ENCODE measurements around the gene RALGPS1. TPM values are rescaled to one million over a fixed set of nuclear protein-coding genes. Genes with fewer than 3 reads are reported as not detected.

RALGPS1 gene
- total RNA-seq, 4 donors from 2014 or later, result 7.3 to 22.4 (median 15.4) TPM

DNA sequence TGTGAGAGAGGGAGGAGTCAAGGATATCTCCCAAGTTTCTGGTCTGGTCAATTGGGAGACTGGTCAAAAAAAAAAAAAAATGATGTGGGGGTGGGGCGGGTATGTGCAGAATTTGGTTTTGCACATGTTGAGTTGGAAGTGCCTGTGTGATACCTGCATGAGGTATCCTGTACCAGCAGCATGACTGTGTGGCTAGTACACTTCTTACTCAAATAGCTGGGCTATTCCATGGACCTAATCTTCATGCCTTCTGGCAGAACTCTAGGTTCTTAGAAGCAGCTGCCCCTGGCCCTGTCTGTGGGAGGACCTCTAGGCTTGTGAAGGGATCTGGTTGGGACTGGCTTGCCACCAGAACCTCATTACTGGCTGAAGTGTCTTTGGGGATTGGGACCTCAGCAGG is 93.5 kb downstream of the RALGPS1 start:
- H3K4me3 ChIP-seq (ENCODE audit: low read depth, poor library complexity, severe bottlenecking), result no peak overlapping the region
- intact Hi-C loops (cut with DNase I; ENCODE audit: low total_unique reads), result no loop called here
- DNase-seq (ENCODE audit: low spot score in 2 of 2), result no peak
- TF ChIP-seq POLR2A (IDR thresholded peaks at IDR 0.05), result no peak
- TF ChIP-seq, protein P1, sequence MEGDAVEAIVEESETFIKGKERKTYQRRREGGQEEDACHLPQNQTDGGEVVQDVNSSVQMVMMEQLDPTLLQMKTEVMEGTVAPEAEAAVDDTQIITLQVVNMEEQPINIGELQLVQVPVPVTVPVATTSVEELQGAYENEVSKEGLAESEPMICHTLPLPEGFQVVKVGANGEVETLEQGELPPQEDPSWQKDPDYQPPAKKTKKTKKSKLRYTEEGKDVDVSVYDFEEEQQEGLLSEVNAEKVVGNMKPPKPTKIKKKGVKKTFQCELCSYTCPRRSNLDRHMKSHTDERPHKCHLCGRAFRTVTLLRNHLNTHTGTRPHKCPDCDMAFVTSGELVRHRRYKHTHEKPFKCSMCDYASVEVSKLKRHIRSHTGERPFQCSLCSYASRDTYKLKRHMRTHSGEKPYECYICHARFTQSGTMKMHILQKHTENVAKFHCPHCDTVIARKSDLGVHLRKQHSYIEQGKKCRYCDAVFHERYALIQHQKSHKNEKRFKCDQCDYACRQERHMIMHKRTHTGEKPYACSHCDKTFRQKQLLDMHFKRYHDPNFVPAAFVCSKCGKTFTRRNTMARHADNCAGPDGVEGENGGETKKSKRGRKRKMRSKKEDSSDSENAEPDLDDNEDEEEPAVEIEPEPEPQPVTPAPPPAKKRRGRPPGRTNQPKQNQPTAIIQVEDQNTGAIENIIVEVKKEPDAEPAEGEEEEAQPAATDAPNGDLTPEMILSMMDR (IDR thresholded peaks at IDR 0.05), result no peak
- 95 to 100% methylated on average over 1 of the region's 1 CpG for WGBS, 2 donors

DNA sequence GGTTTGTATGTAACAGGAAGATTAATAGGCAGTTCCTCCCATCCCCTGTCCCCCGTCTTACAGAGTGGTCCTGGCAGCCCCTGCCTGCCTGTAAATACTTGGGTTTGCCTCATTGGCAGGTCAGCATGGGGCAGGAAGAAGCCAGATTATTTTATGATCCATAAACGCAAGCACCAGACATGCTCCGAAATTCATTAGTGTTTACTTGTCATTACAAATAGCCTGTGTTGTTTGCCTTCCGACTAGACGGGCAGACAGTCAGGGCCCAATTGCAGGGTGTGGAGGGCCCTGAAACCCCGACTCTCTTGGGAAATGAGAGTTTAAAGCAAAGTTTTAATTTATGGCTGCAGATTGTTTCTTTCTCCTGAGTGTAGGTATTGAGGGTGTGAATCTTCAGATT is 97.2 kb downstream of the RALGPS1 start:
- intact Hi-C loops (cut with DNase I; ENCODE audit: low total_unique reads), result no loop called here
- H3K4me3 ChIP-seq (ENCODE audit: low read depth, poor library complexity, severe bottlenecking), result no peak overlapping the region
- WGBS, 2 donors, result 60 to 75% methylated on average over 6 of the region's 6 CpGs
- no peak for DNase-seq (ENCODE audit: low spot score in 2 of 2)
- TF ChIP-seq, protein P1 (IDR thresholded peaks at IDR 0.05), result no peak
- TF ChIP-seq POLR2A (IDR thresholded peaks at IDR 0.05), result no peak

DNA sequence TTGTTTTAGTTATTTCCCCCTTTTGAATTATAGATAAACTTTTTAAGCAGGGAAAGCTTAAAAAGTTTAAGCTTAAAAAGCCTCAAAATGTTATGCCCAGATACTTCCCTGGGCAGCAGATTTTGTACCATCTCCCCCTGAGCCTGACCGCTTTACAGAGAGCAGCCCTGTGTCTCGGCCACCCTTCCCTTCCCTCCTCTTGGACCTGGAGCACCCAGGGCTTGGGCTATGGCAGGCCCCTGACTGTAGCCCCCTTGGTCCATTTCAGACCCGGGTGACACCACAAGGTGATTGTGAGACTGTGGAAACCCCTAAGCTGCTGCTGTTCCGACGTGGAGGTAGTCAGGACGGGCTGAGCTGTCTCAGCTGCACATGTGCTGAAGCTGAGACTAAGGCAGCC is 97.7 kb downstream of the RALGPS1 start:
- intact Hi-C loops (cut with DNase I; ENCODE audit: low total_unique reads), result no loop called here
- 81 to 85% methylated on average over 6 of the region's 6 CpGs for WGBS, 2 donors
- TF ChIP-seq, protein P1 (IDR thresholded peaks at IDR 0.05), result no peak
- no peak for TF ChIP-seq POLR2A (IDR thresholded peaks at IDR 0.05)
- DNase-seq (ENCODE audit: low spot score in 2 of 2), result no peak
- H3K4me3 ChIP-seq (ENCODE audit: low read depth, poor library complexity, severe bottlenecking), result no peak overlapping the region

DNA sequence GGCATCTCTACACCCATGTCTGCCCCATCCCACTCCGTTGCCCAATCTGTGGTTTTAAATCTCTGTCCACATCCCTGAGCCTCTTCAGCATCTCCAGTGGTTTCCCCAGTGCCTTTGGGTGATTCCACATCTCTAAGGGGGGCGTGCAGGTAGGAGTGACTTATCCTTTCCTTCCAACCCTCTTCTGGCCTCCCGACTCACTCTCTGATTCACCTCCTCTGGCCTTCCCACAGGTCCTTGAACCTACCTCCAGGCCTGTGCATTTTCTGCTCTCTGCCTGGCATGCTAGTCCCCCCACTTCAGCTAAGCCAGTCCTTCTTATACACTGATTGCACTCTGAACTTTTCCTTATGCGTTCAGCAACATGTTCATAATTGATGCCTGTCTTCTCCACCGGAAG is 99.0 kb downstream of the RALGPS1 start:
- TF ChIP-seq, protein P1 (IDR thresholded peaks at IDR 0.05), result no peak
- no peak for TF ChIP-seq POLR2A (IDR thresholded peaks at IDR 0.05)
- WGBS, 2 donors, result 88 to 93% methylated on average over 5 of the region's 5 CpGs
- H3K4me3 ChIP-seq (ENCODE audit: low read depth, poor library complexity, severe bottlenecking), result no peak overlapping the region
- intact Hi-C loops (cut with DNase I; ENCODE audit: low total_unique reads), result no loop called here
- no peak for DNase-seq (ENCODE audit: low spot score in 2 of 2)

DNA sequence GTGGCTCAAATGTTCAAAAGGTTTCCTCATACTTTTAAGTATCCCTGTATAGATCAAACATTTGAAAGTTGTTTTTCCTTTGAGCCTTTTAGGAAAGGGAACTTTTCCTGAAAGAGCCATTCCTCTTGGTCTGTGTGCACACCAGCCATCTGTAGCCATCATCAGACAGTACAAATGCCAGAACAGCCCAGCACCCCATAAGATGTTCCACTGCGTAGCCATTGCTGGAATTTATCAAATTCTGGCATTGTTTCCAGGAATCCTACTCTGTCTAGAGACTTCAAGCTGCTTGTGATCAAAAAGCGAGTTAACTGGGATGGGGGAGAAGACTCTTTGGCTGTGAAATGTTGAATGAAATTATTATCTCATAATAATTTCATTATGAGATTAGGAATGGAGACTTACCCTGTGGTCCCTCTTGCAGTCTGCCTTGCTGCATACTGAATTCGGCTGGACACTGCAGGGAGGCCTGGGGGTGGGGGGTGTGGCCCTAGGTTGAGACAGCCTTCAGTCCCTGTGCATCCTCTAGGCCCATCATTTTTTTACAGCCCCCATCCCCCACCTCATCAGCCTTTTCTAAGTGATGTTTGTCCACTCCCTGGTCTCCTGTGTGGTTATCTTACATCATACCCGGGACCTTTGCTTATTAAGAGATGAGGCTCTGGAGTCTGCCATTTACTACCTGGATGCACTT is 99.8 kb downstream of the RALGPS1 start:
- intact Hi-C loops (cut with DNase I; ENCODE audit: low total_unique reads), result no loop called here
- DNase-seq (ENCODE audit: low spot score in 2 of 2), result no peak
- no peak overlapping the region for H3K4me3 ChIP-seq (ENCODE audit: low read depth, poor library complexity, severe bottlenecking)
- WGBS, 2 donors, result 68 to 78% methylated on average over 4 of the region's 4 CpGs
- no peak for TF ChIP-seq POLR2A (IDR thresholded peaks at IDR 0.05)
- TF ChIP-seq, protein P1 (IDR thresholded peaks at IDR 0.05), result no peak

Data from lower leg skin (tissue), 4 donors.